SKM-1 treated with dmso at 0.1 percent for 144 hours (cell line): ENCODE data around the gene NPPA.

ENCODE experiments used
- DNase-seq: peaks from one replicate; lab custom pipeline; 2025; ENCODE audit not compliant: unreplicated experiment; lab: John Stamatoyannopoulos, UW

Gene NPPA

GRCh38 chr1:11845641-11846335 lies 1.8 kb downstream of the NPPA start:
- no peak for DNase-seq

GRCh38 chr1:11842154-11843041 lies 5.2 kb downstream of the NPPA start:
- peak; percentile 76 for DNase-seq

GRCh38 chr1:11841245-11842153 lies 6.1 kb downstream of the NPPA start:
- DNase-seq = no peak

GRCh38 chr1:11839727-11840705 lies 7.6 kb downstream of the NPPA start:
- DNase-seq = no peak

- DNase-seq = peak; percentile 68
Observed at GRCh38 chr1:11838349-11839272, 9.0 kb downstream of the NPPA start.

GRCh38 chr1:11837767-11838348 lies 9.7 kb downstream of the NPPA start:
- no peak for DNase-seq

GRCh38 chr1:11836955-11837766 lies 10.4 kb downstream of the NPPA start:
- DNase-seq = no peak

GRCh38 chr1:11835441-11836225 lies 11.9 kb downstream of the NPPA start:
- no peak for DNase-seq

GRCh38 chr1:11833900-11834299 lies 13.7 kb downstream of the NPPA start:
- no peak for DNase-seq

- DNase-seq = no peak
Observed at GRCh38 chr1:11833497-11833896, 14.1 kb downstream of the NPPA start.

GRCh38 chr1:11831945-11832725 lies 15.4 kb downstream of the NPPA start:
- no peak for DNase-seq

GRCh38 chr1:11828511-11828910 lies 19.1 kb downstream of the NPPA start:
- no peak for DNase-seq

GRCh38 chr1:11826946-11827345 lies 20.6 kb downstream of the NPPA start:
- no peak for DNase-seq

- no peak for DNase-seq
Observed at GRCh38 chr1:11825131-11825530, 22.5 kb downstream of the NPPA start.

GRCh38 chr1:11823366-11824137 lies 24.0 kb downstream of the NPPA start:
- DNase-seq = no peak

- no peak for DNase-seq
Observed at GRCh38 chr1:11822091-11822490, 25.5 kb downstream of the NPPA start.
